Ovary (tissue), 3 donors: ENCODE data around the gene ZNF423.

Experiments used
- EP300 ChIP-seq: sonication (generic); formaldehyde crosslinking; IDR thresholded peaks from one replicate; pipeline ENCODE4 v1.6.1; 2017; ENCODE audit warnings: antibody characterized with exemption
- TF ChIP-seq, protein P1 (sequence below), 3 donors: fragments of 450-650 bp in 2 of 3; fragments of 200-600 bp in 1 of 3; IDR thresholded peaks; one replicate each; pipeline versions ENCODE4 v1.5.1 to v1.8.0; 2016 to 2022; ENCODE audit warnings: antibody characterized with exemption in 3 of 3, mild to moderate bottlenecking in 1 of 3
- donor health status: DM: no; HTN: no; CAD: no.

DNA sequence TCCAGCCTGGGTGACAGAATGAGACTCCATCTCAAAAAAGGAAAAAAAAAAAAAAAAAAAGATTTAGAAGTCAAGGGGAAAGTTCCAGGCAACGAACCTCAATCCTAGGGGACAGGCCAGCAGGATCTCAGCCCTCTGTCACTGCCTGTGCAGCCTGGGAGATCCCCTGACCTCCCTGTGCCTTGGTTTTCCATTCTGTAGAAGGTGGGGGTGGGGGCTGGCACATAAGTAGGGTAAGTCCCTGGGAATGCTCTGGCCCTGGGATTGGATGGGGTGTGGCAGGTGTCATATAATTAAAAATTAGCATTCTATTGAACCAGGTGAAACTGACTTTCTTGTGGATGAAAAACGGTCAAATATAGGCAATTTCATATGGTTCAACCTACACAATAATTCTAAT, 391.8 kb downstream of the ZNF423 start:
- no peak for TF ChIP-seq EP300
- TF ChIP-seq, protein P1, sequence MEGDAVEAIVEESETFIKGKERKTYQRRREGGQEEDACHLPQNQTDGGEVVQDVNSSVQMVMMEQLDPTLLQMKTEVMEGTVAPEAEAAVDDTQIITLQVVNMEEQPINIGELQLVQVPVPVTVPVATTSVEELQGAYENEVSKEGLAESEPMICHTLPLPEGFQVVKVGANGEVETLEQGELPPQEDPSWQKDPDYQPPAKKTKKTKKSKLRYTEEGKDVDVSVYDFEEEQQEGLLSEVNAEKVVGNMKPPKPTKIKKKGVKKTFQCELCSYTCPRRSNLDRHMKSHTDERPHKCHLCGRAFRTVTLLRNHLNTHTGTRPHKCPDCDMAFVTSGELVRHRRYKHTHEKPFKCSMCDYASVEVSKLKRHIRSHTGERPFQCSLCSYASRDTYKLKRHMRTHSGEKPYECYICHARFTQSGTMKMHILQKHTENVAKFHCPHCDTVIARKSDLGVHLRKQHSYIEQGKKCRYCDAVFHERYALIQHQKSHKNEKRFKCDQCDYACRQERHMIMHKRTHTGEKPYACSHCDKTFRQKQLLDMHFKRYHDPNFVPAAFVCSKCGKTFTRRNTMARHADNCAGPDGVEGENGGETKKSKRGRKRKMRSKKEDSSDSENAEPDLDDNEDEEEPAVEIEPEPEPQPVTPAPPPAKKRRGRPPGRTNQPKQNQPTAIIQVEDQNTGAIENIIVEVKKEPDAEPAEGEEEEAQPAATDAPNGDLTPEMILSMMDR (IDR thresholded peaks at IDR 0.05), result no peak
